Skeletal muscle tissue (tissue), 4 donors: ENCODE data around the gene OLFM1. TPM values are rescaled to one million over a fixed set of nuclear protein-coding genes. Genes with fewer than 3 reads are reported as not detected.
"Not testable (repeated sequence)": the region's sequence is repeated elsewhere in the genome, so short reads cannot be mapped to it uniquely, and the experiment has no call there.

ENCODE experiments used
- H3K27ac ChIP-seq: one replicate; pipeline ENCODE4 v1.7.0; 2013; ENCODE audit warnings: mild to moderate bottlenecking, low read depth, low read length, inconsistent platforms
- H3K27me3 ChIP-seq, 3 donors: one replicate each; pipeline ENCODE4 v1.7.0; 2013; ENCODE audit warnings: low read length in 3 of 3; ENCODE audit not compliant: control insufficient read depth in 3 of 3, insufficient read depth in 3 of 3
- H3K36me3 ChIP-seq, 3 donors: one replicate each; pipeline ENCODE4 v1.7.0; 2013; ENCODE audit warnings: low read length in 3 of 3; ENCODE audit not compliant: control insufficient read depth in 3 of 3, insufficient read depth in 3 of 3
- H3K4me1 ChIP-seq, 3 donors: one replicate each; pipeline ENCODE4 v1.7.0; 2013; ENCODE audit warnings: low read length in 3 of 3, mild to moderate bottlenecking in 3 of 3; ENCODE audit not compliant: control insufficient read depth in 3 of 3, insufficient read depth in 3 of 3
- H3K4me3 ChIP-seq, 3 donors: one replicate each; pipeline ENCODE4 v1.7.0; 2013; ENCODE audit warnings: low read length in 3 of 3
- H3K9ac ChIP-seq, 3 donors: one replicate each; pipeline ENCODE4 v1.7.0; 2013; ENCODE audit warnings: low read length in 3 of 3, mild to moderate bottlenecking in 3 of 3, moderate library complexity in 2 of 3, low read depth in 1 of 3
- H3K9me3 ChIP-seq, 3 donors: one replicate each; pipeline ENCODE4 v1.7.0; 2013; ENCODE audit warnings: low read length in 3 of 3; ENCODE audit not compliant: control insufficient read depth in 3 of 3
- total RNA-seq: library from RNA; depleted of rRNA; stranded (reverse); fragments of >200 nt; gene quantifications from one replicate; pipeline ENCODE4 v1.2.3, GENCODE V29; 2014
- donor health status: Osteomylitis.

OLFM1 gene
- total RNA-seq, 1 donor from 2014 or later: 2.6 TPM

- Histone ChIP-seq H3K27me3 (peaks cover 48 to 66% (median 60%) of the 10 kb centered on the region in 3 donors), H3K9ac (no peak overlapping the region), H3K36me3 (no peaks in the 10 kb centered on the region), H3K4me3 (no peak overlapping the region), H3K27ac (no peak overlapping the region), H3K4me1 (peaks cover 0 to 5% (median 0%) of the 10 kb centered on the region in 3 donors), H3K9me3 (no peaks in the 10 kb centered on the region)
Measured at GRCh38 chr9:135146766-135147473, 59.5 kb downstream of the OLFM1 start.

- H3K4me1 ChIP-seq: peaks cover 0 to 5% (median 0%) of the 10 kb centered on the region in 3 donors
- H3K9ac ChIP-seq: no peak overlapping the region
- H3K27me3 ChIP-seq: peaks cover 49 to 70% (median 59%) of the 10 kb centered on the region in 3 donors
- H3K9me3 ChIP-seq: no peaks in the 10 kb centered on the region
- no peak overlapping the region for H3K27ac ChIP-seq
- H3K36me3 ChIP-seq: no peaks in the 10 kb centered on the region
- no peak overlapping the region for H3K4me3 ChIP-seq
Measured at GRCh38 chr9:135147474-135147805, 60.0 kb downstream of the OLFM1 start.

DNA sequence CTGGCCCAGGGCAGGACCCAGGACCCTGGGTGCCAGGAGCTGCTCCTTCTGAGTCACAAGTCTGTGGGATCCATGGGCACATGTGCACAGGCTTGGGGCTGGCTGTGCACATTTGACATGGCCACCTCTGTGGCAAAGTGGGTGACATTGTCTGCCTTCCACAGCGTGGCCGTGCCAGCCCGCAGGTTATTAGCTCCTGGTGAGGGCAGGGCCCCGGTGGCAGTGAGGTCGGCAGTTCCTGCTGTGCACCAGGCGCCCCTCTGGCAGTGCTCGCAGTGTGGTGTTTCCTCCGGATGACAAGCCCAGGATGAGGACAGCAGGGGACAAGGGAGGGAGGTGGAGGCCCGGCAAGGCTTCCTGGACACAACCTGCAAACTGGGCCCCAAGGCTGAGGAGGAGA lies 60.5 kb downstream of the OLFM1 start:
- no peaks in the 10 kb centered on the region for H3K9me3 ChIP-seq
- H3K4me3 ChIP-seq: no peak overlapping the region
- peaks cover 52 to 75% (median 56%) of the 10 kb centered on the region in 3 donors for H3K27me3 ChIP-seq
- H3K9ac ChIP-seq: no peak overlapping the region
- H3K36me3 ChIP-seq: no peaks in the 10 kb centered on the region
- H3K27ac ChIP-seq: no peak overlapping the region
- peaks cover 0 to 5% (median 0%) of the 10 kb centered on the region in 3 donors for H3K4me1 ChIP-seq

DNA sequence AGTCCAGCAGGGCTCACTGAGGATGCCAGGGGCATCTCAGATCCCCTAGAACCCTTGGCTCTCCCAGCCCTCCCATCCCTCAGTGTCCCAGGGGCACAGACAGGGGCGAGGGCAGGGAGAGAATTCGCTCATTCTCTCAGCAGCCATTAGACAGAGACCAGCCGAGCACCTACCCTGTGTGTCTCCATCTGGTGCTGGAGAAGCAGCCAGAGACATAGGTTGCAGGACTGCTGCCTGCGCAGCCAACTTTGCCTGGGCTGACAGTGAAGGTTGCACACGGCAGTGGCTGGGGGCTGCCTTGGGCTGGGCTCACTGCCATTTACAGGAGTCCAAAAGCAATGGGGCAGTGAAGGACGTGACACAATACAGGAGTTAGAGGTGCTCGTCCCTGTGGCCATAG lies 60.9 kb downstream of the OLFM1 start:
- Histone ChIP-seq H3K9me3 (no peaks in the 10 kb centered on the region), H3K27ac (no peak overlapping the region)

GRCh38 chr9:135149901-135150300 lies 62.4 kb downstream of the OLFM1 start:
- H3K36me3 ChIP-seq, H3K4me3 ChIP-seq, H3K9me3 ChIP-seq, H3K9ac ChIP-seq, H3K27ac ChIP-seq, H3K4me1 ChIP-seq: not testable (repeated sequence)
- peaks cover 54 to 84% (median 60%) of the 10 kb centered on the region in 3 donors for H3K27me3 ChIP-seq

More for the DNA sequence above, 60.9 kb downstream of the OLFM1 start:
- Histone ChIP-seq H3K9ac (no peak overlapping the region), H3K36me3 (no peaks in the 10 kb centered on the region), H3K4me3 (no peak overlapping the region), H3K4me1 (peaks cover 0 to 5% (median 0%) of the 10 kb centered on the region in 3 donors), H3K27me3 (peaks cover 54 to 77% (median 56%) of the 10 kb centered on the region in 3 donors)

DNA sequence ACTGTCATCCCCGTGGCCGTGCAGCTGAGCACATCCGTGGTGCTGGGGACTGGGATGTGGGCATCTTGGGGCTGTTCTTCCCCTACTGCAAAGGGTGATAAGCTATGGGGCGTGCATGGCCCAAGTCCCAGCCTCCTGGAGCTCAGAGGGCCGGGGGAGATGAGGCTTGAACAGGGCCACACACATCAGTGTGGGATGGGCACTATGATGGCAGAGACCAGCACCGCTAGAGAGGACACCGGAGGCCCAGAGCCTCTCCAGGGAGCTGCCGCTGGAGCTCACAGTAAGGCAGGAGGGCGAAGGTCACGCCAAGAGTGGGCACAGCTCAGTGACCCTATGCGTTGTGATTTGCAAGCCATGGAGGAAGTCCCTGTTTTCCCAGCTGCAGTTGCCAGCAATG lies 63.5 kb downstream of the OLFM1 start:
- Histone ChIP-seq H3K9ac (no peak overlapping the region), H3K9me3 (no peaks in the 10 kb centered on the region), H3K27me3 (peaks cover 45 to 73% (median 50%) of the 10 kb centered on the region in 3 donors), H3K36me3 (no peaks in the 10 kb centered on the region), H3K4me1 (peaks cover 0 to 5% (median 0%) of the 10 kb centered on the region in 3 donors), H3K4me3 (no peak overlapping the region), H3K27ac (no peak overlapping the region)

- H3K9ac ChIP-seq: no peak overlapping the region
- peaks cover 36 to 63% (median 46%) of the 10 kb centered on the region in 3 donors for H3K27me3 ChIP-seq
- no peaks in the 10 kb centered on the region for H3K36me3 ChIP-seq
Measured at GRCh38 chr9:135151757-135152613, 64.5 kb downstream of the OLFM1 start.

GRCh38 chr9:135152614-135153334 lies 65.3 kb downstream of the OLFM1 start:
- H3K27ac ChIP-seq: no peak overlapping the region
- peaks cover 28 to 55% (median 38%) of the 10 kb centered on the region in 3 donors for H3K27me3 ChIP-seq
- no peaks in the 10 kb centered on the region for H3K36me3 ChIP-seq
- H3K4me1 ChIP-seq: peaks cover 0 to 1% (median 0%) of the 10 kb centered on the region in 3 donors
- H3K4me3 ChIP-seq: no peak overlapping the region
- H3K9ac ChIP-seq: no peak overlapping the region
- H3K9me3 ChIP-seq: no peaks in the 10 kb centered on the region

More at GRCh38 chr9:135151757-135152613, 64.5 kb downstream of the OLFM1 start:
- no peak overlapping the region for H3K27ac ChIP-seq
- H3K4me3 ChIP-seq: no peak overlapping the region
- no peaks in the 10 kb centered on the region for H3K9me3 ChIP-seq
- H3K4me1 ChIP-seq: peaks cover 0 to 3% (median 0%) of the 10 kb centered on the region in 3 donors

GRCh38 chr9:135154050-135154615 lies 66.7 kb downstream of the OLFM1 start:
- Histone ChIP-seq H3K4me3 (no peak overlapping the region), H3K9ac (no peak overlapping the region), H3K4me1 (no peaks in the 10 kb centered on the region), H3K27ac (no peak overlapping the region), H3K9me3 (no peaks in the 10 kb centered on the region), H3K36me3 (no peaks in the 10 kb centered on the region), H3K27me3 (peaks cover 29 to 58% (median 38%) of the 10 kb centered on the region in 3 donors)
